NB4 (cell line): ENCODE measurements around the gene PRR35.
A peak's percentile ranks its signal among the peaks of the same experiment; 100 is the strongest.

ENCODE experiments used
- DNase-seq: peaks from one replicate; pipeline ENCODE4 v3.0.0; 2010; ENCODE audit warnings: low read depth
- H3K4me3 ChIP-seq: one replicate; pipeline ENCODE4 v1.5.1; 2011; ENCODE audit warnings: mild to moderate bottlenecking, low read depth, low read length, moderate library complexity
- MAX ChIP-seq: IDR thresholded peaks from 2 replicates; pipeline ENCODE4 v1.6.1; 2011; ENCODE audit warnings: low read depth, low read length
- MYC ChIP-seq: IDR thresholded peaks from 2 replicates; pipeline ENCODE4 v1.6.1; 2011; ENCODE audit warnings: low read depth, low read length
- POLR2A ChIP-seq: IDR thresholded peaks from 2 replicates; pipeline ENCODE4 v1.6.1; 2011; ENCODE audit warnings: mild to moderate bottlenecking; ENCODE audit not compliant: insufficient read length; ENCODE audit errors: extremely low read depth
- TF ChIP-seq, protein P1 (sequence below): IDR thresholded peaks from one replicate; pipeline ENCODE4 v1.5.1; 2012; ENCODE audit warnings: low read depth, low read length

PRR35 gene

GRCh38 chr16:564690-565418, 4.7 kb downstream of the PRR35 start:
- no peak for DNase-seq
- no peak overlapping the region for H3K4me3 ChIP-seq
- no peak for TF ChIP-seq MAX
- TF ChIP-seq, protein P1, sequence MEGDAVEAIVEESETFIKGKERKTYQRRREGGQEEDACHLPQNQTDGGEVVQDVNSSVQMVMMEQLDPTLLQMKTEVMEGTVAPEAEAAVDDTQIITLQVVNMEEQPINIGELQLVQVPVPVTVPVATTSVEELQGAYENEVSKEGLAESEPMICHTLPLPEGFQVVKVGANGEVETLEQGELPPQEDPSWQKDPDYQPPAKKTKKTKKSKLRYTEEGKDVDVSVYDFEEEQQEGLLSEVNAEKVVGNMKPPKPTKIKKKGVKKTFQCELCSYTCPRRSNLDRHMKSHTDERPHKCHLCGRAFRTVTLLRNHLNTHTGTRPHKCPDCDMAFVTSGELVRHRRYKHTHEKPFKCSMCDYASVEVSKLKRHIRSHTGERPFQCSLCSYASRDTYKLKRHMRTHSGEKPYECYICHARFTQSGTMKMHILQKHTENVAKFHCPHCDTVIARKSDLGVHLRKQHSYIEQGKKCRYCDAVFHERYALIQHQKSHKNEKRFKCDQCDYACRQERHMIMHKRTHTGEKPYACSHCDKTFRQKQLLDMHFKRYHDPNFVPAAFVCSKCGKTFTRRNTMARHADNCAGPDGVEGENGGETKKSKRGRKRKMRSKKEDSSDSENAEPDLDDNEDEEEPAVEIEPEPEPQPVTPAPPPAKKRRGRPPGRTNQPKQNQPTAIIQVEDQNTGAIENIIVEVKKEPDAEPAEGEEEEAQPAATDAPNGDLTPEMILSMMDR: no peak
- TF ChIP-seq MYC: no peak
- no peak for TF ChIP-seq POLR2A

- H3K4me3 ChIP-seq: no peak overlapping the region
- TF ChIP-seq MYC: no peak
- TF ChIP-seq, protein P1: no peak
- no peak for TF ChIP-seq MAX
- no peak for TF ChIP-seq POLR2A
- peak; percentile 30 for DNase-seq
These were observed 5.5 kb downstream of the PRR35 start for GRCh38 chr16:565419-566330.

DNA sequence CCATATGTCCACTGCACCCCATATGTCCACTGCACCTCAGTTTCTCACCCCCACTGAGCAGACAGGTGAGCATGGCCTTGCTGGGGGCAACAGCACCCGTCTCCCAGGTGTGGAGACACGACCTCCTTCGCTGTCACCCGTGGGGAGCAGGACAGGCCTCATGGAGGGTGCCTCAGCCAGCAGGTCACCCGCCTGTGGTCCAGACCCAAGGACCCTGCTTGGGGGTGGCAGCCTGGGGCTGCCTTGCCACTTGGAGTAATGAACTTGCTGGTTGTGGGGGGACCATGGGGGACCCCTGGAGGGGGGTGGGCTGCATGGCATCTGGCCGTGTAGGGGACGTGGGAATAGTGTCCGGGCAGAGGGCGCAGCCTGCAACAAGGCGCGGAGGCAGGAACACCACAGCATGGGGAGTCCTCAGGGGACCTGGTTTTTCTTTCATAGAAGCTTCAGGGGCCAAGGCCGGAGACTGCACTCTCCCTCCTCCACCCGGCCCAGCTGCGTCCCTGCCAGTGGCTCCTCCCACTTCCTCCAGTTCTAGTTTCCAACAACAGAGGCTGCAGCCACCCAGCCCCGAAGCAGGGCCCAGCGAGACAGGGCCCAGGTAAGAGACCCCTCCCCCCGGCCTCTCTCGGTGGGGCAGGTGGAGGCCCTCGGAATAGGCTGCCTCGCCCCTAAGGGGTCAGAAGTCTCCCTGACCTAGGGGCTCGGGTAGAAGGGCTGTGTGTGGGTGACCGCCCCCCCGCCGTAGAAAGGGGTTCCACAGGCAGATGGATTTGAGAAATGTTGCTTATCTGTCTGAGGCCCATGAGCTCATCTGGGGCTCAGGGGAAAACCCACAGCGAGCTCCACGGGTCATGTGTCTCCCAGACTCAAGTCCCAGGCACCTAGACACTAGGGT, 6.5 kb downstream of the PRR35 start, which contains the start of gene NHLRC4:
TSS of gene NHLRC4 (plus strand) at position 531 of the 898 bp plus-strand sequence. CDS start 1,043 bp downstream, outside the sequence.
- no peak within 1 kb of the TSS for H3K4me3 ChIP-seq
- DNase-seq: peak; percentile 87
- TF ChIP-seq POLR2A (peak; percentile 36), MAX (no peak), MYC (peak; percentile 10; the same call in 1 of the 2 replicates)
- TF ChIP-seq, protein P1: no peak

DNA sequence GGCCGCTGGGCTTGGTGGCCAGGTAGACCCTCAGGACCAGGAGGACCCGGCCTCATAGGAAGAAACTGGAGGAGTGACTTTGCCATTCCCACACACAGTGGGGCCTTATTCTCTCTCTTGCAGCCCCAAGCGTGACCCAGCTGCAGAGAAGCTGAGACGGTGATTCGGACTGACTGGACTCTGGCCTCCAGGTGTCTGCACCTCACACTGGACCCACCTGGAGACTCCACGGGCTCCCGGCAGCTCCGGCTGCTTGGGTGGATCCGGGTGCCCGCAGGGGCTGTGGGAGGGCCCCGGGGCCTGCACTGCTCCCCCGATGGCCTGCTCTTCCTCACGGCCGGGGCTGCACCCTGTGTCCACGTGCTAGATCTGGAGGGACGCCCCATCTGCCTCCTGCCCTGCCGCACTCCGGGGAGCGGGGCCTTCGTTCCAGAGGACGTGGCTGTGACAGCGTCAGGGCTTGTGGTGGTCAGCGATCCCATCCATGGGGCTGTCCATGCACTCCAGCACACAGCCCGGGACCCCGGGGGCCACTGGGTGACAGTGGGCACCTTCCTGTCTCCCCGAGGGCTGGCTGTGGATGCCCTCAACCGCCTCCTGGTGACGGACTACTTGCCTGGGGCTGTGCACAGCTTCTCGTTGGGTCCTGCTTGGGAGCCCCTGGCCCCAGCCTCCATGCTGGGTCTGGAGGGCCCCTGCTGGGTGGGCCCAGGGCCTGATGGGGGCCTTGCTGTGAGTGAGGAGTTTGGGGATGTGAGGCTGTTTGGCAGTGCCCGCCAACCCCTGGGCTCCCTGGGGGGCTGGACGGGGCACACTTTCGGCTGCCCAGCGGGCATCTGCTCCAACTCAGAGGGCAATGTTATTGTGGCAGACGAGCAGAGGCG, 7.4 kb downstream of the PRR35 start:
- no peak overlapping the region for H3K4me3 ChIP-seq

More for the DNA sequence above, 7.4 kb downstream of the PRR35 start:
- no peak for DNase-seq
- TF ChIP-seq POLR2A (no peak), MAX (no peak), MYC (no peak)
- TF ChIP-seq, protein P1: no peak
